Activated effector memory CD4-positive, alpha-beta T cell treated with anti-CD3 and anti-CD28 coated beads, Interleukin-2, amount 50 U/mL, for 16 hours (primary cell): ENCODE data around the gene TSPAN16.
A peak's percentile ranks its signal among the peaks of the same experiment; 100 is the strongest.
"Not testable (repeated sequence)": the region's sequence is repeated elsewhere in the genome, so short reads cannot be mapped to it uniquely, and the experiment has no call there.

ENCODE experiments used
- DNase-seq: peaks from one replicate; pipeline ENCODE4 v3.0.0-alpha.2; 2020

The TSPAN16 gene

DNA sequence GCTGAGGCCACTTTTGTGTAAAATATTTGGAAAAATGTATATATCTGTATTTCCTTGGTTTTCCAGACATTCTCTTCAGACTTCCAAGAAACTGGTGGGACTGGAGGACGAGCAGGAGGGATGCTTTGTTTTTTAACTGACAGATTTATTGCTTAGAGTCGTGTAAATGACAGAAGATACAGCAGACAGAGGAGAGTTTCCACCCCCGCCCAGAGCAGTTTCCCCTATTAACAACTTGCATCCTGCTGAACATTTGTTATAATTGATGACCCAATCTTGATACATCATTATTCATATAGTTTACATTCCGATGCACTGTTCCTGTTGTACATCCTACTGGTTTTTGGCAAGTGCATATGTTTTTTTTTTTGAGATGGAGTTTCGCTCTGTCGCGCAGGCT, 26.6 kb upstream of the TSPAN16 start:
- no peak for DNase-seq

DNA sequence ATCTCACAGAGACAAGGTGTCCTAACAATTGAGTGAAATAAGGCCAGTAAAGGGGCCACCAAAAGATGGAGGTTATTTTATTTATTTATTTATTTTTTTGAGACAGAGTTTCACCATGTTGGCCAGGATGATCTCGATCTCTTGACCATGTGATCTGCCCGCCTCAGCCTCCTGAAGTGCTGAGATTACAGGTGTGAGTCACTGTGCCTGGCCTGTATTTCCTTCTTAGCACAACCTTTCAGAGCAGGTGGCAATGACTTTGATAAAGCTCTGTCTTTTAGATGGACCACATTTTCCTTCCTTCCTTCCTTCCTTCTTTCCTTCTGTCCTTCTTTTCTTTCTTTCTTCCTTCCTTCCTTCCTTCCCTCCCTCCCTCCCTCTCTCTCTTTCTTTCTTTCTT, 22.7 kb upstream of the TSPAN16 start:
- DNase-seq: no peak

- no peak for DNase-seq
Observed at GRCh38 chr19:11273989-11274388, 22.0 kb upstream of the TSPAN16 start.

DNA sequence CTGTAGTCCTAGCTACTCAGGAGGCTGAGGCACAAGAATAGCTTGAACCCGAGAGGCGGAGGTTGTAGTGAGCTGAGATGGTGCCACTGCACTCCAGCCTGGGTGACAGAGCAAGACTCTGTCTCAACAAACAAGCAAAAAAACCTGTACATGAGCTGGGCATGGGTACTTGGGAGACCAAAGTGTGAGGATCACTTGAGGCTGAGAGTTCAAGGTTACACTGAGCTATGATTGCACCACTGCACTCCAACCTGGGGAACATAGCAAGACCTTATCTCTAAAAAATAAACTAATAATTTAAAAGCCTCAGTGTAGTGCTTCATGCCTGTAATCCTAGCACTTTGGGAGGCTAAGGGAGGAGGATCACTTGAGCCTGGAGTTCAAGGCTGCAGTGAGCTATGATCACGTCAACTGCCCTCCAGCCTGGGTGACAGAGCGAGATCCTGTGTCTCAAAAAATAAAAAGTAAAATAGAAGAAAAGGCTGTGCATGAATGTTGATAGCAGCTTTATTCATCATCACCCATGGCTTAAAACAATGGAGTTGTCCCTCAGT, 21.4 kb upstream of the TSPAN16 start:
- DNase-seq: no peak

- no peak for DNase-seq
Observed at GRCh38 chr19:11278670-11279069, 17.3 kb upstream of the TSPAN16 start.

DNA sequence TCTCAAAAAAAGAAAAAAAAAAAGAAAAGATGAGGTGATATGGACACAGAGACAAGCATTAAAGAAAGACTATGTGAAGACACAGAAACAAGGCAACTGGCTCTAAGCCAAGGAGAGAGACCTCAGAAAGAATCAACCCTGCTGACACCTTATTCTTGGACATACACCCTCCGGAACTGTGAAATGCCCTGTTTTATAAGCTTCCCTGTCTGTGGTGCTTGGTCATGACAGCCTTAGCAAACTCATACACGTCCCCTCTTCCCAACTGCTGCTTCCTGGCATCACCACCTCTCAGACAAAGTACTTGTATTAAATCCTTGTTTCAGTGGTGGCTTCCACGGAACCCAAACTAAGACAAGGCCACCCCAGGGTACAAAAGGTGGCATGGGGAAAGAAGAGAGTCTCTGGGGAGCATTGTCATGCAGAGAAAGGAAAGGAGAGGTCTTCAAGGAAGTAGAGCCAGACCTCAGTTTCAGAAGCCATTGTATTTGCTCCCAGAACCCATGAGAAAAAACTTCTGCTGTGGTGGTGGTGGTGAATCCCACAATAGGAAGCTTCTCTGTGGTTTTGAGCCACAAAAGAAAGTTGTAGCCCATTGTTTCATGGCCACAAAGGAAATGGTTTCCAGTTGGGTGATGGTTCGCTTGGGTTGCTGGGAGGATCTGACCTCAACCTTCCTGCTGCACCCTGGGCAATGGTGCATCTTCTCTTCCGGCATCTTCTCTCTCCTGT, 16.3 kb upstream of the TSPAN16 start:
- DNase-seq: peak; percentile 67

- DNase-seq: no peak
Observed at GRCh38 chr19:11281356-11282049, 14.5 kb upstream of the TSPAN16 start.

- no peak for DNase-seq
Observed at GRCh38 chr19:11284515-11284914, 11.4 kb upstream of the TSPAN16 start.

DNA sequence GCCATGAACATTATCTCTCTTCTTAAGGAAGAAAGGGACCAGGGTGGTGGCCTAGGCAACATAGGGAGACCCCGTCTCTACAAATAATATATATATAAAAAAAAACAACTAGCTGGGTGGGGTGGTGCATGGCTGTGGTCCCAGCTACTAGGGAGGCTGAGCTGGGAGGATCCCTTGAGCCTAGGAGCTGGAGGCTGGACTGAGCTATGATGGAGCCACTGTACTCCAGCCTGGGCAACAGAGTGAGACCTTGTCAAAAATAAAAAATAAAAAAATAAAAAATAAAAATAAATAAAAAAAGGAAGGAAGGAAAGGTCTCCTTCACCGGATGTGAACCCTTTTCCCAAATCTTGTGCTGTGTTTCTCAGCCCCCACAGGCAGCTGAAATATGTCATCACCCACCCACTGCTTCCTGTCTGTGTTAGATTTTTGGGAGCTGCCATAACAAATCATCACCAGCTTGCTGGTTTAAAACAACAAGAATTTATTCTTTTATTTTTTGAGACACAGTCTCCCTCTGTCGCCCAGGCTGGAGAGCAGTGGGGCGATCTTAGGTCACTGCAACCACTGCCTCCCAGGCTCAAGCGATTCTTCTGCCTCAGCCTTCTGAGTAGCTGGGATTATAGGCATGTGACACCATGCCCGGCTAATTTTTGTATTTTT, 9.5 kb upstream of the TSPAN16 start:
- DNase-seq: no peak

GRCh38 chr19:11288349-11288748, 7.6 kb upstream of the TSPAN16 start:
- no peak for DNase-seq

DNA sequence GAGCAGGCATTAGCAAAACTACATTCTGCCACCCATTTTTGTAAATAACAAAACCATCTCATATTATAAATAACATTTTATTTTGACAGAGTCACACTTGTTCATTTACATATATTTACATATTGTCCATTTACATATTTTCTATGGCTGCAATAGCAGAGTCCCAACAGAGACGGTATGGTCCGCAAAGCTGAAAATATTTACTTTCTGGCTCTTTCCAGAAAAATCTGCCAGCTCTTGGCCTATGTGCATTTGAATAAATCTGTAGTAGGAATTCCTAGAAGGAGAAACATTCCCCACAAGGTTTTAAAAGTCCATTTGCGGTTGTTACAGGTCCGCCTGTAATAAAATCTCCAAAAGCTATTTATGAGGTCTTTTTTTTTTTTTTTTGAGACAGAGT, 5.7 kb upstream of the TSPAN16 start:
- DNase-seq: no peak

- DNase-seq: no peak
Observed at GRCh38 chr19:11291415-11291814, 4.5 kb upstream of the TSPAN16 start.

DNA sequence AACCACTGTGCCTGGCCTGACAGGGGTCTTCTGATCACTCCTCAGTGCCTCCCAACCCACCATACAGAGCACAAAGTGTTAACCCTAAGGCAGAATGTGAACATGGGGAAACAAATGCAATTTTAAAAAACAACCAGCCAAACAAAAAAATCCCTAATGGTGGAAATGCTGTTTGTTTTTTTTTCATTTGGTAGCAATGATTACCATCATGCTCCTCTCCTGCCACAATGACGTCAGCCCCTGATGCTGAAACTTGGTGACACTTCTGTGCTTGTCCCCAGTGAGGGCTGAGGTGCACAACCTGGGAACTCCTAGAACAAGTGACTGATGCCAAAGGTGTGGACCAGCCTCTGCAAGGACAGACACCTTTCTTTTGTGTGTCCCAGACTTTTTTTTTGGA, 4.0 kb upstream of the TSPAN16 start:
- no peak for DNase-seq

DNA sequence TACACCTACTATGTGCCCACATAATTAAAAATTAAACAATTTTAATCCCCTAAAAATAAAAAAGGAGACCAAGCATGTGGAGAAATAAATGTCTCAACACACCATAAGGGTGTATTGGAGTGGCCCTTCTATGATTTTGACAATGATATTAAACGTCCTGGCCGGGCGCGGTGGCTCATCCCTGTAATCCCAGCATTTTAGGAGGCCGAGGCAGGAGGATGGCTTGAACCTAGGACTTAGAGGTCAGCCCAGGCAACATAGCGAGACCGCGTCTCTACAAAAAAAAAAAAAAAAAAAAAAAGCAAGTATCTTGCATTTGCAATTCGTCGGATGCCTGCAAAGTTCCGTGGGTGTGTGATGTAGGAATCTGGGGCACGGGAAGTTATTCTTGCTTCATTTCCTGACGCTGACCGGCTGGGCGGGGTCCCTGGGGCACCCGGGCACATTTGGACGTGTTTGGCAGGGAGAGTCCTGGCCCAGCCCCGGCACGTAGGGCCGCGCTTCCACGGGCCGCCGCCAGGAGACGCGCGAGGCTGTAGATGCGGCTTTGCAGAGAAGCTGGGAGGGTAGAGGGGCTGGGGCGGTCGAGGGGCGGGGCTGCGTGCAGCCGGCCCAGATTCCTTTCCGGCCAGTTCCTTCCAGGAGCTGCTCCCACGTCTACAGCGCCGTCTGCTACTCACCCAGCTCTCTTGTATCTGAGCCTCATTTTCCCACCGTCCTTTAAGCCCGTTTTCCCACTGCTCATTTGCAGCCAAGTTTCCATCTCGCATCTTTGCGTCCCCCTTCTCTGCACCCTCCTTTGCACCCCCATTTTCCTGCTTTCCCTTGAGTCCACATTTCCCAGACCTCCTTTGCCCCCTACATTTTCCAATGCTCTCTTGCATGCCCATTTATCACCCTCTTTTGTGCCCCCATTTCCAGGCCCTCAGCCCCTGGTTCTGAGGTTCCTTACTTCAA, 2.2 kb upstream of the TSPAN16 start:
- peak; percentile 92 for DNase-seq

DNA sequence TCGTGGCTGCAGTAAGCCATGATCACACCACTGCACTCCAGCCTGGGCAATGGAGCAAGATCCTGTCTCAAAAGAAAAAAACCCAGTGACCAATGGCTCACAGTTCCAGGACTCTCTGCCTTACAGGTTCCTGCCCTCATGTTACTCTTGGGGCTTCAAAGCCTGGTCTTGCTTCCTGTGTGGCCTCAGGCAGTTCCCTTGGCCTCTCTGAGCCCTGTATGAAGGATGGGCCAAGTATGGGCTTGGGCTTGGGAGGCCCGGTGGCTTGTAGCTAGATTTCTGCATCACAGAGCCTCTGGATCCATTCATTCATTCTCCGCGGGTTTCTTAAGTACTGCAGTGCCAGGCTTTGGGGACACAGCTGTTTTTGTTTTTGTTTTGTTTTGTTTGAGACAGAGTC, 780 bp upstream of the TSPAN16 start:
- DNase-seq: no peak

DNA sequence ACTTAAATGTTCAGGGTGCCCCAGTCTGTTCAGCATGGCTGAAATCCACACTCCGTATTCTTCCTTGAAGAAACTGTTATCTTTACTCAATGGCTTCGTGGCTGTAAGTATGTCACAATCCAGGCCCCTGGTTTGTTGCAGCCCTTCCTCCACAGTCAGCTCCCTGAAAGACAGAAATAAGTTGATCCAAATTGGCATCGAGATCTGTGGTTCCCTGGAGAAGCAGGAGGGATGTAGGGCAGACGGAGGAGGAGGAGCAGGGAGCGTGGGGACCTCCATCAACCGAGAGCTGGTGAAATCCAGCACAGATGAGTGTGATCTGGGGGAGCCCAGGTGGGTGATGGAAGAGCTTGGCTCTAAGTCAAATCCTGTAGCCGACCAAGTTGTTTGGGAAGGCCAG, 304 bp downstream of the TSPAN16 start:
- DNase-seq: no peak

DNA sequence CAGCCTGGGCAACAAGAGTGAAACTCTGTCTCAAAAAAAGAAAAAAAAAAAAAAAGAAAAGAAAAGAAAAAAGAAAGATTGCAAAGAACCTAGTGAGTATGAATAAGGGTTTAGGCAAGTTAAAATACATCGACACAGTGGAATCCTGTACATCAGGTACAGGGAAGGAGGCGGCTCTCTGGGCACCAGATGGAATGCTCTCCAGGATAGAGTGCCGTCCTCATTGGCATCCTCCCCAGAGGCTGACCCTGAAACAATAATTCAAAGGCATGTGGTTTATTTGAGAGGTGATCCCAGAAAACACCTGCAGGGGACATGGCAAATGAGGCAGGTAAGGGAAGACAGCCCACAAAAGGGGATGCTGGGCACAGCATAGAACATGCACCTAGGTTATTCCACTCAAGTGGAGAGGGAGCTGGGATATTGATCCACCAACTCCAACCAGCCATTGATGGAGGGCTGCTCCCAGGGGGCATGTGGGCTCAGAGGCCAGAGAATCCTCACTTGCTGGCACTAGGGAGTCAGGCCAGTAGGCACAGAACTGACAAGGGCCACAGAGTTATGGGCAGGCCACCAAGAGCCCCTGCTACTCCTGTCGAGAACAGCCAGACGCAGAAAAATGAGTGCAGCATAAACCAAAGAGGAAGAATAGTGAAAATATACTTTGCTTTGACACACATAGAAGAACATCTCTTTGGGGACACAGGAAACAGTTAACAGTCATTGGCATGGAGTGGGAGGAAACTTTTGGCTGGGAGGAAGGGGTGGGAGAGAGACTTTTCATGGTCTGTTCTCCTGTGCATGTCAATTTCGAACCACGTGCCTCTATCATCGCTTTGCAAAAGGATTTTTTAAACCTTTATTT, 4.2 kb downstream of the TSPAN16 start:
- no peak for DNase-seq

GRCh38 chr19:11300811-11301120, 4.8 kb downstream of the TSPAN16 start:
- no peak for DNase-seq

DNA sequence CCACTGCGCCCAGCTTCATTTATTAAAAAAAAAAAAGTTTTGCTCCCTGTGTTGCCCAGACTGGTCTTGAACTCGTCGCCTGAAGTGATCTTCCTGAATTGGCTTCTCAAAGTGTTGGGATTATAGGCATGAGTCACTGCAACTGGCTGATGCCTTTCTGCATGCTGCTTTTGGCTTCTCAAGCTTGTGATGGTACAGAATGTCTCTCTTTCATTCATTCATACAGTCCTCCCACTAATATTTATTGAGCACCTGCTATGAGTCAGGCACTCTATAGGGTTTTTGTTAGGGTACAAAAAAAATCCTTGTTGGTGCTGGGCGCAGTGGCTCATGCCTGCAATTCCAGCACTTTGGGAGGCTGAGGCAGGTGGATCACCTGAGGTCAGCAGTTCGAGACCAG, 9.0 kb downstream of the TSPAN16 start:
- DNase-seq: no peak

- no peak for DNase-seq
Observed at GRCh38 chr19:11306337-11306736, 10.4 kb downstream of the TSPAN16 start.

DNA sequence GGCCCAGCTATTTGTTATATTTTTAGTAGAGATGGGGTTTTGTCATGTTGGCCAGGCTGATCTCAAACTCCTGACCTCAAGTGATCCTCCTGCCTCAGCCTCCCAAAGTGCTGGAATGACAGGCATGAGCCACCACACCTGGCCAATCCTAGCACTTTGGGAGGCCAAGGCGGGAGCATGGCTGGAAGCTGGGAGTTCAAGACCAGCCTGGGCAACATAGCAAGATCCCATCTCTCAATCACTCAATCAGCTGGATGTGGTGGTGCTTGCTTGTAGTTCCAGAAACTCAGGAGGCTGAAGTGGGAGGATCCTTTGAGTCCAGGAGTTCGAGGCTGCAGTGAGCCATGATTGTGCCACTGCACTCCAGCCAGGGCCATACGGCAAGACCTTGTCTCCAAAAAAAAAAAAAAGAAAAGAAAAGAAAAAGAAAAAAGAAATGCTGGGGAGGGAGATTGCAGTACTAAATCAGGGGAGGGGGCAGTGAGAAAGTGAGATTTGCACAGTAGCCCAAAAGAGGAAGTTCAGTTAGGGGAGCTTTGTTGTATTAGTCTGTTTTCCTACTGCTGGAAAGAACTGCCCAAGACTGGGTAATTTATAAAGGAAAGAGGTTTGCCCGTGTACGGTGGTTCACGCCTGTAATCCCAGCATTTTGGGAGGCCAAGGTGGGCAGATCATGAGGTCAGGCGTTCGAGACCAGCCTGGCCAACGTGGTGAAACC, 24.5 kb downstream of the TSPAN16 start:
- not testable (repeated sequence) for DNase-seq
